ENCODE measurements around the gene ARMC8. TPM values are rescaled to one million over a fixed set of nuclear protein-coding genes. Genes with fewer than 3 reads are reported as not detected.

ARMC8 gene
- total RNA-seq, 6 experiments from 2014 or later = 29.0 to 37.9 (median 35.0) TPM

DNA sequence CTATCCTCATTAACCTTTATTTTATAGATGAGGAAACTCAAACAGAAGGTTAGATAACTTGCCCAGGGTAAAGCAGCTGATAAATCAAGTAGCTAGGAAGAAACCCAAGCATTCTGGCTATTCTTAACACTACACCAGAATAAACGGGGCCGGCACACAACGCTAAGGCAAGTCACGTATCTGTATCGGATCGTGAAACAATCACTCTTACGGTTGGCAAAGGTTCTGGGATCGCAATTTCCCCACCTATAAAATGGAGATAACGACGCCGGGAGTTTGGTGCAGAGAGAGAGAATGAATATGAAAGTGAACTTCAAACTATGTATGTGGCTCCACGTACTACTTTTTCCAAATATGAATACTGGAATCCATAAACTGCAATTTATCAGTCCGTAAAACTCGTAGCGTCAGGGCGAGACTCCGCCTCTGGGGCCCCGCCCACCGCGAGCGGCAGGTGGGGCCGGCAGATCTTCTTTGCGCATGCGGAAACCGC is 252 bp upstream of the ARMC8 start:
- H3K36me3 Mint-ChIP-seq (ENCODE audit: low read depth) = peaks cover 11% of the 10 kb centered on the region; the same call in 1 of the 2 replicates
- H3K4me3 Mint-ChIP-seq = peak overlapping the region; percentile 97
- peaks cover 12% of the 10 kb centered on the region for H3K27me3 Mint-ChIP-seq (ENCODE audit: insufficient read depth)
- peaks cover 46% of the 10 kb centered on the region for H3K4me1 Mint-ChIP-seq (ENCODE audit: low read depth)
- no peaks in the 10 kb centered on the region for H3K9me3 Mint-ChIP-seq
- H3K27ac Mint-ChIP-seq = peak overlapping the region; percentile 98
- TF ChIP-seq, protein P1, sequence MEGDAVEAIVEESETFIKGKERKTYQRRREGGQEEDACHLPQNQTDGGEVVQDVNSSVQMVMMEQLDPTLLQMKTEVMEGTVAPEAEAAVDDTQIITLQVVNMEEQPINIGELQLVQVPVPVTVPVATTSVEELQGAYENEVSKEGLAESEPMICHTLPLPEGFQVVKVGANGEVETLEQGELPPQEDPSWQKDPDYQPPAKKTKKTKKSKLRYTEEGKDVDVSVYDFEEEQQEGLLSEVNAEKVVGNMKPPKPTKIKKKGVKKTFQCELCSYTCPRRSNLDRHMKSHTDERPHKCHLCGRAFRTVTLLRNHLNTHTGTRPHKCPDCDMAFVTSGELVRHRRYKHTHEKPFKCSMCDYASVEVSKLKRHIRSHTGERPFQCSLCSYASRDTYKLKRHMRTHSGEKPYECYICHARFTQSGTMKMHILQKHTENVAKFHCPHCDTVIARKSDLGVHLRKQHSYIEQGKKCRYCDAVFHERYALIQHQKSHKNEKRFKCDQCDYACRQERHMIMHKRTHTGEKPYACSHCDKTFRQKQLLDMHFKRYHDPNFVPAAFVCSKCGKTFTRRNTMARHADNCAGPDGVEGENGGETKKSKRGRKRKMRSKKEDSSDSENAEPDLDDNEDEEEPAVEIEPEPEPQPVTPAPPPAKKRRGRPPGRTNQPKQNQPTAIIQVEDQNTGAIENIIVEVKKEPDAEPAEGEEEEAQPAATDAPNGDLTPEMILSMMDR (IDR thresholded peaks at IDR 0.05) = no peak
- peak; percentile 79 for DNase-seq

DNA sequence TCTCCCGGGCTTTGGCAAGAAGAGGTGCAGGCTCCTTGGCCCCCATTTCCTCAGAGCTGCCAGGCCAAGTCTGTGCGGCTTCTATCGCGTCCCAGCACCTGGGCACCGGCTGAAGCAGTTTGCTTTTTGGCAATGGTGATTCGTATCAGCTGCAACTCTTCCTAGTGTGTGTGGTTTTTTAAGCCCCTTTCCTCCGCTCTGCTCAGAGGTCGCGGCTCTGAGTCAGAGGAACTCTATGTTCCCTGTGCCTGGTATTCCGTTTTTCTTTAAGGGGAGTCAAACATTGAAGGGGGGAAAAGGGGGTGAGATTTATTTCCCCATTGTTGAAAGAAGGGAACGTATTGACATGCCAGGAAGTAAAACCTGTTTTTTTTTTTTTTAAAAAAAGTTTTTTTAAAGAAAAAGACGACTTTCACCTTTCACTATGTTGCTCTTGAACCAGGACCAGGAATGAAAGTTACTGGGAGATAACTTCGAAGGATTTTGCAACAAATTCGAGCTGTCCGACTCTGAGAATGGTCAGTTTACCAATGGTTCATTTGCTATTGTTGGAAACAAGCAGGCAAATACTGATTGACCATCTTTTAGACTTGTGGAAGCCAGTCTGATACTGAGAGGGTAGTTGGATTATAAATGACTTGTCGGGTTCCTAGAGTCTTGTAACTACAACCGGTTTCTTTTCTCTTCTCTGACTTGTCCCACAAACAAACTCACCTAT is 1.1 kb downstream of the ARMC8 start:
- Mint-ChIP-seq H3K27ac (peak overlapping the region; percentile 98), H3K9me3 (no peaks in the 10 kb centered on the region), H3K36me3 (ENCODE audit: low read depth) (peaks cover 11% of the 10 kb centered on the region; the same call in 1 of the 2 replicates), H3K27me3 (ENCODE audit: insufficient read depth) (peaks cover 8% of the 10 kb centered on the region), H3K4me3 (peak overlapping the region; percentile 97), H3K4me1 (ENCODE audit: low read depth) (peaks cover 46% of the 10 kb centered on the region)
- peak; percentile 48 for DNase-seq
- TF ChIP-seq, protein P1 (IDR thresholded peaks at IDR 0.05) = no peak

DNA sequence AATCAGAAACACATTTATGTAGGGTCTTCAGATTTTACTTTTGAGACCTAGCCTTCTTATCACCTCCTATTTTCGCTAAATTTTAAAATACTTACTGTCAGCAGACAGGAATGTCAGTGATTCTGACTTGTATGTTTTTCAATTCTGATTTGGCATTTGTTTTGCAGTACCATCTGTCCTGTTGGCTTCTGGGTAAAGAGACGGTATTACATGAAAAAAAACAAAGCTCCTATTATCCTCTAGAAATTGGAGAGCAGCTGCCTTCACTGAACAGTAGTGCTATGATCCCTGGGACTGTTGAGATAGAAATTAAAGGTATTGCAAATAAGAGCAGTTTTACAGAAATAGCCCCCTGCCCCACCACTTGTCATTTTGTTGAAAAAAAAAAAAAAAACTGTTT is 8.4 kb downstream of the ARMC8 start:
- Mint-ChIP-seq H3K9me3 (no peaks in the 10 kb centered on the region), H3K4me3 (no peak overlapping the region), H3K27me3 (ENCODE audit: insufficient read depth) (no peaks in the 10 kb centered on the region), H3K4me1 (ENCODE audit: low read depth) (peaks cover 27% of the 10 kb centered on the region), H3K36me3 (ENCODE audit: low read depth) (peaks cover 14% of the 10 kb centered on the region), H3K27ac (no peak overlapping the region)
- DNase-seq = no peak
- TF ChIP-seq, protein P1 (IDR thresholded peaks at IDR 0.05) = no peak

DNA sequence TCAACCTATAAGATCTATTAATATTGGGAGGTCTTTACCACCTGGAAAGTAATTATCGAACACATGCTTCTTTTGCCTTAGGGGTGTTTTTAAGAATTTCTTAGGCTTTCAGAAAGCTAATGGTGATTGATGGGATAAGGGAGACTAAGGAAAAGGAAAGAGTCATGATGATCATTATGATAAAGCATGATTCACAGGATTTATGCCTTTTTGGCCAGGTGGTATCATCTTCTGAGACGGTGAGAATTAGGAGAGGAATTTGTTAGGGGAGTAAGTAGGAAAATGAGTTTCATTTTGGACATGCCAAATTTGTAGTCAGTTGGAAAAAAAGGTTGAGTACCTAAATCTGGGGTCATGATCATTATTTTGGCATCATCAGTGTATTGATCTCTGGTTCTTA is 8.9 kb downstream of the ARMC8 start:
- TF ChIP-seq, protein P1 (IDR thresholded peaks at IDR 0.05) = no peak
- Mint-ChIP-seq H3K27me3 (ENCODE audit: insufficient read depth) (no peaks in the 10 kb centered on the region), H3K4me1 (ENCODE audit: low read depth) (peaks cover 27% of the 10 kb centered on the region), H3K4me3 (no peak overlapping the region), H3K36me3 (ENCODE audit: low read depth) (peaks cover 14% of the 10 kb centered on the region), H3K27ac (no peak overlapping the region), H3K9me3 (no peaks in the 10 kb centered on the region)
- no peak for DNase-seq

DNA sequence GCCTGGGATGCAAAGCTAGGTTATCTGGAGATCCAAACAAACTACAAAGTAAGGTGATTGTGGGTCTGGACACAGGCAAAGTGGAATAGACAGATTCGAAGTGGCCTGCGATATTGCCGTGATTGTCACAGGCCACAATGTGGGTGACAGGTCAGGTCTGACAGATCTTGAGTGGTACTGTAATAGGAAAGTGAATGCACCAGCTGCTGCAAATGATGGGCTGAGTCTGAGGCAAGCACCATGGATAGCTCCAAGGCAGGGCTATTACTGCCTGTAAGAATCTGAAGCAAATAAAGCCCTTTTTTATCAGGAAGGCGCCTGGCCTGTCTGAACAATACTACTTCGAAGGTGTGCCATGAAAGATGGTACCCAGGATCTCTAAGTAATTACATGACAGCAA is 10.0 kb downstream of the ARMC8 start:
- TF ChIP-seq, protein P1 (IDR thresholded peaks at IDR 0.05) = no peak
- DNase-seq = peak; percentile 8
- H3K4me3 Mint-ChIP-seq = no peak overlapping the region
- H3K9me3 Mint-ChIP-seq = no peaks in the 10 kb centered on the region
- peaks cover 27% of the 10 kb centered on the region for H3K4me1 Mint-ChIP-seq (ENCODE audit: low read depth)
- no peaks in the 10 kb centered on the region for H3K27me3 Mint-ChIP-seq (ENCODE audit: insufficient read depth)
- peaks cover 9% of the 10 kb centered on the region for H3K36me3 Mint-ChIP-seq (ENCODE audit: low read depth)
- no peak overlapping the region for H3K27ac Mint-ChIP-seq

All from HFFc6 (cell line).